OCI-LY3 (cell line): ENCODE data around the gene FUS.

Experiments
- CTCF ChIP-seq: fragments of 200-600, 300-600 bp; sonication (generic); IDR thresholded peaks from 2 replicates; pipeline ENCODE4 v1.5.1; 2014; ENCODE audit warnings: antibody characterized with exemption, low read length, low read depth
- EZH2phosphoT487 ChIP-seq: fragments of 200-600 bp; shearing (Covaris generic); IDR thresholded peaks from 2 replicates; pipeline ENCODE4 v1.6.1; 2018; ENCODE audit warnings: antibody characterized with exemption, mixed run types, low read depth

- no peak for TF ChIP-seq CTCF
- no peak for TF ChIP-seq EZH2phosphoT487
Observed at GRCh38 chr16:31198207-31198882, 18.4 kb downstream of the FUS start.
